GM19452 (cell line): ENCODE data around the gene KIF14.
A peak's percentile ranks its signal among the peaks of the same experiment; 100 is the strongest.

ENCODE experiments used
- ATAC-seq: cut with Tn5 transposase; IDR thresholded peaks from one replicate; pipeline ENCODE4 v1.9.1; 2021; ENCODE audit not compliant: unreplicated experiment

Gene KIF14

GRCh38 chr1:200620273-200621131, at the start of gene KIF14:
KIF14 (minus strand) TSS chr1:200620751; CDS start chr1:200618723, 2,028 bp downstream.
- ATAC-seq, result peak; percentile 89

GRCh38 chr1:200669314-200670241, 49.0 kb upstream of the KIF14 start, which contains the start of gene DDX59:
DDX59 (minus strand) TSS chr1:200669907; CDS start chr1:200666740, 3,167 bp downstream.
- ATAC-seq, result peak; percentile 84

GRCh38 chr1:200668514-200669313, 48.2 kb upstream of the KIF14 start:
- ATAC-seq, result no peak

- no peak for ATAC-seq
Observed at GRCh38 chr1:200666309-200666708, 45.8 kb upstream of the KIF14 start.

- no peak for ATAC-seq
Observed at GRCh38 chr1:200665861-200666260, 45.3 kb upstream of the KIF14 start.

GRCh38 chr1:200660719-200661118, 40.2 kb upstream of the KIF14 start:
- no peak for ATAC-seq

GRCh38 chr1:200659269-200659668, 38.7 kb upstream of the KIF14 start:
- no peak for ATAC-seq

GRCh38 chr1:200658037-200658818, 37.7 kb upstream of the KIF14 start:
- no peak for ATAC-seq

- peak; percentile 93 for ATAC-seq
Observed at GRCh38 chr1:200654660-200655059, 34.1 kb upstream of the KIF14 start.

GRCh38 chr1:200653022-200653462, 32.5 kb upstream of the KIF14 start:
- ATAC-seq, result no peak

GRCh38 chr1:200652378-200652777, 31.8 kb upstream of the KIF14 start:
- no peak for ATAC-seq

GRCh38 chr1:200646515-200646914, 26.0 kb upstream of the KIF14 start:
- ATAC-seq, result no peak

GRCh38 chr1:200644021-200644420, 23.5 kb upstream of the KIF14 start:
- no peak for ATAC-seq

GRCh38 chr1:200642481-200642880, 21.9 kb upstream of the KIF14 start:
- ATAC-seq, result no peak

- ATAC-seq, result no peak
Observed at GRCh38 chr1:200640963-200641401, 20.4 kb upstream of the KIF14 start.

- ATAC-seq, result no peak
Observed at GRCh38 chr1:200640373-200640962, 19.9 kb upstream of the KIF14 start.

- no peak for ATAC-seq
Observed at GRCh38 chr1:200638073-200638472, 17.5 kb upstream of the KIF14 start.

GRCh38 chr1:200636681-200637080, 16.1 kb upstream of the KIF14 start:
- no peak for ATAC-seq
